Astrocyte of the hippocampus (primary cell): ENCODE data around the gene OVOL1.
"Not testable (repeated sequence)": the region's sequence is repeated elsewhere in the genome, so short reads cannot be mapped to it uniquely, and the experiment has no call there.

Source experiments
- DNase-seq: peaks from one replicate; pipeline ENCODE4 v3.0.0; 2011; ENCODE audit warnings: low read depth, low spot score

OVOL1 gene

DNA sequence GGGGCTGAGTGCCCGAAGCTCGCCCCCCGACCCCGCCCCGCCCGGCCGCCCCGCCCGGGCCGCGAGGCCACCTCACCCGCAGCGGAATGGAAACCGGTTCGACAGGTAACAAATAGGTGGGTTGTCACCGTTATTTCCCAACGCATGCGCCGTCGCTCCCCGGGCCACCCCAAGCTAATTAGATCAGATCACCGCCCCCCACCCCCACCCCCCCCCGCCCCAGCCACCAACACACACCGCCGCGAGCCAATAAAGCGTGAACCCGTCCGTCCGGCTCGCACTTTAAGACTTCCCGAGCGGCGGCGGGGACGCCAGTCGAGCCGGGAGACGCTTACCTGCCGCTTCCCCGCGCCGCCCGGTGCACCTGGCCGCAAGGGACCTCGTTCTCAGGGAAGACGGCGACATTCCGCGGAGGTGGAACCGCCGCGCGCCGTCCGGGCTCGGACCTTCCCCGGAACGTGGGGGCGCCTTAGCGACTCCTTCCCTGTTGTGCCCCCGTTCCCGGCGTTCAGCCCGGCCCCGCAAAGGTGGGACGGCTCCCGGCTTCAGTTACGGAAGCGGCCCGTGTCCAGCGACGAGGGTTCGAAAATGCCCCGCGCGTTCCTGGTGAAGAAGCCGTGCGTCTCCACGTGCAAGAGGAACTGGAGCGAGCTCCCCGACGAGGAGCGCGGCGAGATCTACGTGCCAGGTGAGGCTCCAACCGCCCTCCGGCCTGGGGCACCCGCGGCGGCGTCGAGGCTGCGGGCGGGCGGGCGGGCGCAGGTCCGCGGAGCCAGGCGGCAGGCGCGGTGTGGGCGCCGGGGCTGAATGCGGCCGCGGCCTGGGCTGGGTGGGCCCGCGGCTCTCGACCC is at the start of gene OVOL1:
Gene OVOL1, plus strand, starts transcription at position 278 of the 851 bp plus-strand sequence. Its CDS starts 311 bp downstream, at position 589.
- no peak for DNase-seq

DNA sequence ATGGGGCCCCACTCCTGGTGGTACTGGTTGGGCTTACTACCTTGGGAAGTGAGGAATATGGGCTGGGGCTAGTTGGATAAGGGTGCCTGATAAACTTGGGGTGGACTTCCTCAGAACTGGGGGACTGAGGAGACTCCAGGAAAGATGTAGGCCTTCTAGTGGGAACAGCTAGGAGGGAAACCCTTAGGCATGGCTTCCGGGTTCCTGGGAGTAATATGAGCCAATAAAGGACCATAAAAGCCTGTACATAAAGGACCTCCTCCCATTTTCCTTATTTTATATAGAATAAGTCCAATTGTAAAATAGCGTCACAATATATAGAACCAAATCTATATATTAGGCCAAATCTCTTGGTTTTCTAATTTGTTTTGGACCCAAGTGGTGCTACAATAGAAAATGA is 47.8 kb upstream of the OVOL1 start:
- DNase-seq: no peak

DNA sequence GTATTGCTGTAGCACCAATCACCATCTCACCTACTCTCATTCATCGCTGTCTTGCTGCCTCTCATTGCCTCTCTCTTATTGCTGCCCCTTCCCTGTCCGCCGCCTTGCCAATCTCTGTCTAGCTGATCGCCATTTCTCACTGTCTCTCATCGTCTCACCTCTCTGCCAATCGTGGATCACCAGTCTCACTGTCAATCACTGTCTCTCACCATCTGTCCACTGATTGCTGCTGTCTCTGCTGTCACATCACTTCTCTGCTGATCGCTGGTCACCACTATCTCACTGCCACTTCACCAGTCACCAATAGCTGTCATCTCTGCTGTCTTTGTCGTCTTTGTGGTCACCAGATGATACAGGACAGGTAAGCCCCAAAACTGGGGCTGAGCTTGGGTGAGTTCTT is 45.7 kb upstream of the OVOL1 start:
- no peak for DNase-seq

DNA sequence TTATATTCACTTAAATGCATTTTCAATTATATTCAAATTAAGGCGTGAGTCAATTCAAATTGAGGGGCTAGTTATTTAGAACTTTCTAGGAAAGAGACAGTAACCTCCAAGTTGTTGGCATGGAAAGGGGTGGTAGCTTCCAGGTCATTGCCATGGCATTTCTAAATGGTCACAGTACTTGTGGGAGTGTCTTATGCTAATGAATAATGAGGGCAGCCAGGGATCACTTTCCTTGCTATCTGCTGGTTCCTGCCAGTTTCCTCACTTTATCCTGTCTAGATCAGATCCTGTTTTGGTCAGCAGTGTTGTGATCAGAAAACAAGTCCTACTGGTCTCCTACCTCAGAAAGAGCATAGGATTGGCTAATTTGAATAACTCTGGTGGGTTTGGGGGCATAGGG is 44.5 kb upstream of the OVOL1 start:
- no peak for DNase-seq

DNA sequence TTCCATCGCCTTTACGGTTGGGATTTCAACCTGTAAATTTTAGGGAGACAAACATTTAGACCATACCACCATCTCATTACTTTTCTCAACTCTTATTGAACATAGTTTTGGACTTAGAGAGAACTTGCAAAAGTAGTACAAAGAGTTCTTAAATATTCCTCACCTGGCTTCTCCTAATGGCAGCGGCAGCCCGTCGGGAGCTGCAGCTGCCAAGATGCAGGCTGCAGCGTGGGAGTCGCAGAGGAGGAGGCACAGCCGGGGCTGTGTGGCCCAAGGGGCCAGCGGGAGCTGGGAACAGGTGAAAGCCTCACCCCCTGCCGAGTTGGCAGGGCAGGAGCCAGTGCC is 43.2 kb upstream of the OVOL1 start:
- DNase-seq: no peak

DNA sequence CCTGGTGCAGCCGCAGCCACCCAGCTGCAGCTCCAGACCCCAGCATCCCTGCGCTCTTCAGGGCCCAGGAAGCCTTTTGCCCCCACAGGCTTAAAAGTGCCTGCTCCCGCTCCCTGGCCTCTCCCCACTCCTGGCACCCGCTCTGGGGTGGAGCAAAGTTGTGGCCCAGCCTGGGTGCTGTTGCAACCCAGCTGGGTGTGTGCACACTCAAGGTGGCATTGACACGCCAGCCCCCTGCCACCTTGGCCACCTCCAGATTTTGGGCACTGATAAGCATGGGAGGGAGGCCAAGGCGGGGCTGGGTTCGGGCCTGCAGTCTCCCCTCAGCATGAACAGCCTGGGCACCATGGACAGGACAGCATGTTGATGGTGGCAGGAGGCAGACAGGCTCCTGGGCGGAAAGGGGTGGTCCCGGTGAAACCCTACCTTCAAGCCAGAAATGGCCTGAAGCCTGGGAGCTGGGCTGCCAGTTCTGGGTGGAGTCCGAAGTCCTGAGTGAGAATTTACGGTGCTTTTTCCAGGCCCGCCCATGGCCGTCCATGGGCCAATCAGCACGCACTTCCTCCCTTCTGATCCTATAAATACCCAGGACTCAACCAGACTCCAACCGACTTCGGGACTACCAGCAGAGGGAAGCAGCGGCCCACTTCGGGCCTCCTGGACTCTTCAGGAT is 42.7 kb upstream of the OVOL1 start:
- DNase-seq: no peak

DNA sequence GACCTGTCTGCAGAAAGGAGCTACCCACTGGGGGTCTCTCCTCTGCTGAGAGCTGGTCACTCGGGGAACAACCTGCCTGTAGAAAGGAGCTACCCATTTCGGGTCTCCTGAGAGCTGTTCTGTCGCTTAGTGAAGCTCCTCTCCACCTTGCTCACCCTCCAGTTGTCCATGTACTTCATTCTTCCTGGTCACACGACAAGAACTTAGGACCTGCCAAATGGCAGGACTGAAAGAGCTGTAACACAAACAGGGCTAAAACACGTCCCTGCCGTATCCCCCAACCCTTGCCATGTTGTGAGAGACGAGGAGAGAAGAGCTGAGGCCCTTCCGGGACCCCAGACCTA is 42.2 kb upstream of the OVOL1 start:
- DNase-seq: no peak

DNA sequence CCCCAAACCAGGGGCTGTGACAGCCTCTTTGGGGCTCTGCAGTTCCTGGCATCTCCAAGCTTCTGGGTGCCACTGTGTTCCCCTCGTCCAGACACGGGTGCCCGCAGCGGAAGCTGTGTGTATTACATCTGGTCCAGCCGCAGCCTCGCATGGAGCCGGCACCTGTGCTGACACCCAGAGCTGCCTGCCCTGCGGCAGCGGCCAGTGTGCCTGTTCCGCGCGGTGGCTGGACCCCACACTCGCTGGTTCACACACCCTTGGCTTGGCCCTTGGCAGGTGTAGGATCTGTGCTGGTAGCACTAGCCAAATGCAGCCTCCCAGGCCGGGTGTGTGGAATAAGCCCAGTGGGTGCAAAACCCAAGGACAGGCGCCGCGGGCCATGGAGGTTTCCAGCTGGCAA is 41.8 kb upstream of the OVOL1 start:
- DNase-seq: no peak

DNA sequence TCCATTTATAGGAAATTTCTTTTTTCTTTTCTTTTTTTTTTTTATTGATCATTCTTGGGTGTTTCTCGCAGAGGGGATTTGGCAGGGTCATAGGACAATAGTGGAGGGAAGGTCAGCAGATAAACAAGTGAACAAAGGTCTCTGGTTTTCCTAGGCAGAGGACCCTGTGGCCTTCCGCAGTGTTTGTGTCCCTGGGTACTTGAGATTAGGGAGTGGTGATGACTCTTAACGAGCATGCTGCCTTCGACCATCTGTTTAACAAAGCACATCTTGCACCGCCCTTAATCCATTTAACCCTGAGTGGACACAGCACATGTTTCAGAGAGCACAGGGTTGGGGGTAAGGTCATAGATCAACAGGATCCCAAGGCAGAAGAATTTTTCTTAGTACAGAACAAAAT is 24.7 kb upstream of the OVOL1 start:
- not testable (repeated sequence) for DNase-seq

DNA sequence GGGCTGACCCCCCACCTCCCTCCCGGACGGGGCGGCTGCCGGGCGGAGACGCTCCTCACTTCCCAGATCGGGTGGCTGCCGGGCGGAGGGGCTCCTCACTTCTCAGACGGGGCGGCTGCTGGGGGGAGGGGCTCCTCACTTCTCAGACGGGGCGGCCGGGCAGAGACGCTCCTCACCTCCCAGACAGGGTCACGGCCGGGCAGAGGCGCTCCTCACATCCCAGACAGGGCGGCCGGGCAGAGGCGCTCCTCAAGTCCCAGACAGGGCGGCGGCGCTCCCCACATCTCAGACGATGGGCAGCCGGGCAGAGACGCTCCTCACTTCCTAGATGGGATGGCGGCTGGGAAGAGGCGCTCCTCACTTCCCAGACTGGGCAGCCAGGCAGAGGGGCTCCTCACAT is 24.0 kb upstream of the OVOL1 start:
- not testable (repeated sequence) for DNase-seq

DNA sequence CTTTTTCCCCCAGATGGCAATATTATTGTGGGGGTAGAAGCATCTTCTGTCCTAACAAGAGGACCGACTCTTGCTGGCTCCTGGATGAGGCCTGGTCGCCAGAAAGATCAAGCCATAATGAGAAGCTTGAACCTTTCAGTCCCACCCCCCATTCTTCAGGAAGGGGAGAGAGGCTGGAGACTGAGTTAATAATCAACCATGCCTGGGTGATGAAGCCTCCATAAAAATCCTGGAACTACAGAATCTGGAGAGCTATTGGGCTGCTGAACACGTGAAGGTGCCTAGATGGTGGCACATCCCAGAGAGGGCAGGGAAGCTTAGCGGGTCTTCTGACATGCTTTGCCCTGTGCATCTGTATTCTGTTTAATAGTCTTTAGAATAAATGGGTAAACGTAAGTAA is 22.4 kb upstream of the OVOL1 start:
- DNase-seq: no peak

DNA sequence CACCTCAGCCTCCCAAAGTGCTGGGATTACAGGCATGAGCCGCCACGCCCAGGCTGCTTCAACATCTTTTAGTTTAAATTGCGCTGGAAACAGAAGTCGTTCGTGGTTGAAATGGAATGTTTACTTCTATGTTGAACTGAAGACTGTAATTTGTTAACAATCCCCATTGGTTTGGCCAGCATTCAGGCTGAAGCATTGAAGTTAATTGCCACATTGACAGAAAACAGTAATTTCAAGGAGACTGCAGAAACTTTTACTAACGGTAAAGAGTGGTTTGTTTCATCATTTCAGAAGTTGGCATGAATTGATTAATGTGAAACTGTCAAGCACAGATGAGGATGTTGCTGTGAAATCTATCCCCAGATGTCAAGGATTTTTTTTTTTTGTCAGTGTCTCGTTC is 20.3 kb upstream of the OVOL1 start:
- peak; percentile 84 for DNase-seq

DNA sequence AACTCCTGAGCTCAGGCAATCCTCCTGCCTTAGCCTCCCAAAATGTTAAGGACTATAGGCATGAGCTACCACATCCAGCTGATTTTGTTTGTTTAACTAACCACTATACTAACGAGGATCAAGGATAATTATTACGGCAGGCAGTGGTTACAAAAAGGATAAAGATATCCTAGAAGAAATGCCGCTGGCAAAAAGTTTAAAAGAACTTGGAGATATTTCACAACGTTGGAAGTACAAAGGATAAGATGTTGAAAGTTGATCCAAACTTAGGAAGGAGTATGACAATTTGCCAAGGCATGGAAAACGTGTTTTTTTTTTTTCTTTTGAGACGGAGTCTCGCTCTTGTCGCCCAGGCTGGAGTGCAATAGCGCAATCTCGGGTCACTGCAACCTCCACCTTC is 19.5 kb upstream of the OVOL1 start:
- no peak for DNase-seq

DNA sequence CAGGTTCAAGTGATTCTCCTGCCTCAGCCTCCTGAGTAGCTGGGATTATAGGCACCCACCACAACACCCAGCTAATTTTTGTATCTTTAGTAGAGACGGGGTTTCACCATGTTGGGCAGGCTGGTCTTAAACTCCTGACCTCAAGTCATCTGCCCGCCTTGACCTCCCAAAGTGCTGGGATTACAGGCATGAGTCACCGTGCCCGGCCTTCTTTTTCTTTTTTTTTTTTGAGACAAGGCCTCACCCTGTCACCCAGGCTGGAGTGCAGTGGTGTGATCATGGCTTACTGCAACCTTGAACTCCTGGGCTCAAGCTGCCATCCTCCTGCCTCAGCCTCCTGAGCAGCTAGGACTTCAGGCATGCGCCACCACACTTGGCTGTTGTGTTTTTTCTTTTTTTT is 19.1 kb upstream of the OVOL1 start:
- not testable (repeated sequence) for DNase-seq

DNA sequence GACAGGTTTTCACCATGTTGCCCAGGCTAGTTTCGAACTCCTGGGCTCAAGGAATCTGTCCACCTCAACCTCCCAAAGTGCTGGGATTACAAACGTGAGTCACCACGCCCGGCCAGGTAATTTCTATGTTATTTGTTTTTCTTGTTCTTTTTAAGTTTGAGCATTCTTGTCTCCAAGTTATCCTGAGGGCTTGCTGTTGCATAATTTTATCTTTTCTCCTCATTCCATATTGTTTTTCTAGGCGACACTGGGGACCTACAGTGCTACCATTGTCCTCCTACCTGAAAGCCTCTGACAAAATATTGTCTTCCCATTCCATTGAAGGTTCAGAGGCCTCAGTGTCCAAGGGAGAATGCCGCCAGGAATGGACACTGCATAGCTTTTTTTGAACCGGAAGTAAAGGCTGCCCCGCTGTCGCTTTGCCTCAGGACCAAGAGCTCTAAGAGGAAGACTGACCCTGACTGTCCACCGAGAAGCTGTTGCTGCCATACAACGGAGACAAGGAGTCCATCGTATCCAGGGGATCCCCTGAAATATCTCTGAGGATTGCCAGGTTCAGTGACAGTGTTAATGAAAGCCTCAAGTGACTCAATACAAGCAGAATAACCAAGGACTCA is 15.8 kb upstream of the OVOL1 start:
- DNase-seq: no peak

DNA sequence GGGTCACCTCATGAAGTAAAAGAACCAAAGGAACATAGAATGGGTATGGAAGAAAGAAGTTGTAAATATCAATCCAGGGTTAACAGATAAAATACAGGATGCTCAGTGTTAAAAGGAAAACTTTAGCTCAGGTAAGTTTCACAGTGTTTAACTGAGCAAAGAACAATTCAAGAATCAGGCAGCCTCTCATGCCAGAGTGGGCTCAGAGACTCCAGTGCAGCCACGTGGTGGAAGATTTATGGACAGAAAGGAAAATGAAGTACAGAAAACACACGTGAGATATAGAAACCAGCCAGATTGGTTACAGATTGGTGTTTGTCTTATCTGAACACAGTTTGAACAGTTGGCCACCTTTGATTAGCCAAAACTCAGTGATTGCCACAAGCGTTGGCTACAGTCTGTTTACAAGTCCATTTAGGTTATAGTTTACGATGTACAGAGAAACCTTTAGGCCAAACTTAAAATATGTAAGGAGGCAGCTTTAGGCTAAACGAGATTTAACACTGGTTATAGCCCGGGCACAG is 15.2 kb upstream of the OVOL1 start:
- no peak for DNase-seq

DNA sequence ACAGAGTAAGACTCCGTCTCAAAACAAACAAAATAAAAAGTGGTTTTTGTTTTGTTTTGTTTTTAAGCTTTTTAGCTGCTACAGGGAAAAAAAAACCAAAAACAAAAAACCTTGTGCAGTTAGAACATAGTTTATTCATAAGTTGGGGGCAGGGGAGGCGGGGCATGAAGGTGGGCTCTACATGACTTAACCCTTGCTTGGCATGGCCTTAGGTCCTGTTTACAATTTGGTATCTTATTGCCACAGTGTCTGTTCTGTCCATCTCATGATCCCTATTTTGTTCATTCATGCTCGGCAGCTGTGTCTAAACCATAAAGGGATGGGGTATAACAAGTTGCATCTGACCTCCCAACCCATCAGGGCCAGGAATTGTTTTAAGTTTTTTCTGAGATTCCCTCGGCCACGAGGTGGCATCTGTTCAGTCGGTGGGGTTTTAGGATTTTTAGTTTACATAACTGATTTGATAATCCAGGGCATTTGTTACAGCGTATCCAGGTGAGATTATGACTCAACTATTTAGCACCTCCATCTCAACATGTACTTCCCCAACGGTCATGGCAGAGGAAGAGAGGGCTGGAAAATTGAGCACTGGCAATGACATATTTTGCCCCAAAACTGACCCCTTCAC is 13.0 kb upstream of the OVOL1 start:
- no peak for DNase-seq

DNA sequence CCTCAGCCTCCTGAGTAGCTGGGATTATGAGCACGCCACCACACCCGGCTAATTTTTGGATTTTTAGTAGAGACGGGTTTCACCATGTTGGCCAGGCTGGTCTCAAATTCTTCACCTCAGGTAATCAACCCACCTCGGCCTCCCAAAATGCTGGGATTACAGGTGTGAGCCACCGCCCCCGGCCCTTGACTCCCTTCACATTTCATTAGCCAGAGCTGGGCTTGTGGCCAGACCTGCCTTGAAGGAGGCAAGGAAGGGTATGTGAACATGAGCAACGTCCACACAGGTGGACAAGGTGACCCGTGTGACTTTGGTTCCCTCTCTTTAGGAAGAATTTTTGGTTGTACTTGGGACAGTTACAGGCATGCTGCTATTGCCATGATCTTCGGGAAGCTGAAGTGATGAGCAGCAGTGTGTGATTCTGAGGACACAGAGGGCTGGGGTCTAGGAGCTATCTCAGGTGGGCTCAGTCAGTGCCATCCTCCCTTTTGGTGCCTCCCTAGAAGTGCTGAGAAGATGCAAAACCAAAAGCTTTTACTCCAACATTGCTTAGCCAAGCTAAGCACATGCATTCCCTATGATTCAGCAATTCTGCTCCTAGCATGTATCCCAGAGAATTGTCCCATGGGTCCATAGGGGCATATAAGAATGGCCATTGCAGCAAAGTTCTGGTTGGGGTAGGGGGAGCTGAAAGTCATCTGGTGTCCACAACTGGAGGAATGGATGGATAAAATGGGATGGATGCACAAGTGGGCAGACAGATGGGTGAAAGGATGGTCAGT is 12.1 kb upstream of the OVOL1 start:
- DNase-seq: no peak

DNA sequence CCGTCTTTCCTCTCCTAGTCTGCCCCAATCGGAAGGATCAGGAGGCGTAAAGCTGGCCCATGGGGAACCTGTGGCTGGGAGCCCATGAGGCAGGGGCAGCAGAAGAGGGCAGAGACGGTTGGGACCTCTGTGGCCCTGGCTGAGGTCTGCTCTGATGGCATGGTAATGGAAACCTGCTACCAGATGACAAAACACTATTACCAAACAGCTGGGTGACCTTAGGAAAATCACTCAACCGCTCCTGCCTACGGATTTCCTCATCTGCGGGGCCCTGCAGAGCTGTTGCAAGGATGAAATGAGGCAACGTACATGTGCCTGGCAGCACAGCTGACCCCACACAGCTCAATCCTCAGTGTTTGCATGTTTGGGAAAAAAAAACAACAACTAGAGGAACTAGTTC is 10.7 kb upstream of the OVOL1 start:
- no peak for DNase-seq

DNA sequence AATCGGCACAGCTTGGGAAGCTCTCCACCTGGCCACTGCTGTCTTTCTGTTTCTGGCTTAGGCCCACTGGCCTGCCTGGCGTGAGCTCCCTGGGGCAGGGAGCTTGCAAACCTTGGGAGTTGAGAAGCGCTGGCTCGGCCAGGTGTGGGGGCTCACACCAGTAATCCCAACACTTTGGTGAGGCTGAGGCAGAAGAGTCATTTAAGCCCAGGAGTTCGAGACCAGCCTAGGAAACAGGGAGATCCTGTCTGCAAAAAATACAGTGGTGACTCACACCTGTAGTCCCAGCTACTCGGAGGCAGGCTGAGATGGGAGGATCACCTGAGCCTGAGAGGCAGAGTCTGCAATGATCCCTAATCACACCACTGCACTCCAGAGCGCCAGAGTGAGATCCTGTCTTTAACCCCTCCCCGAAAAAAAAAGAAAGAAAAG is 10.1 kb upstream of the OVOL1 start:
- no peak for DNase-seq

DNA sequence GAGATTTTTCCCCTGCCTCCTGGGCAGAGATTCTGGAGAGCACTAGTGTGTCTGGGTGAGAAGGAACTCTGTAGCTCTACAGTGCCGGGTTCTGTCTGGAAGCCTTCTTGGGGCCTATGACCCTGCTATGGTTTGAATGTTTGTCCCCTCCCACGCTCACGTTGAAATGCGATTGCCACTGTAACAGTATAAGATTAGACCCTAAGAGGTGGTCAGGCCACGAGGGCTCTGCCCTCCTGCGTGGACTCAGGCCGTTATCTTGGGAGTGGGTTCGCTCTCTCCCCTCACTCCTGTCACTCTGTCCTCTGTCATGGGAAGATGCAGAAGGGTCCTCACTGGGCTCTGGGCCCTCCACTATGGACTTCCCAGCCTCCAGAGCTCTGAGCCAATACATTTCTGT is 9.6 kb upstream of the OVOL1 start:
- DNase-seq: no peak
